ENCODE data around the gene THBD.

THBD gene

DNA sequence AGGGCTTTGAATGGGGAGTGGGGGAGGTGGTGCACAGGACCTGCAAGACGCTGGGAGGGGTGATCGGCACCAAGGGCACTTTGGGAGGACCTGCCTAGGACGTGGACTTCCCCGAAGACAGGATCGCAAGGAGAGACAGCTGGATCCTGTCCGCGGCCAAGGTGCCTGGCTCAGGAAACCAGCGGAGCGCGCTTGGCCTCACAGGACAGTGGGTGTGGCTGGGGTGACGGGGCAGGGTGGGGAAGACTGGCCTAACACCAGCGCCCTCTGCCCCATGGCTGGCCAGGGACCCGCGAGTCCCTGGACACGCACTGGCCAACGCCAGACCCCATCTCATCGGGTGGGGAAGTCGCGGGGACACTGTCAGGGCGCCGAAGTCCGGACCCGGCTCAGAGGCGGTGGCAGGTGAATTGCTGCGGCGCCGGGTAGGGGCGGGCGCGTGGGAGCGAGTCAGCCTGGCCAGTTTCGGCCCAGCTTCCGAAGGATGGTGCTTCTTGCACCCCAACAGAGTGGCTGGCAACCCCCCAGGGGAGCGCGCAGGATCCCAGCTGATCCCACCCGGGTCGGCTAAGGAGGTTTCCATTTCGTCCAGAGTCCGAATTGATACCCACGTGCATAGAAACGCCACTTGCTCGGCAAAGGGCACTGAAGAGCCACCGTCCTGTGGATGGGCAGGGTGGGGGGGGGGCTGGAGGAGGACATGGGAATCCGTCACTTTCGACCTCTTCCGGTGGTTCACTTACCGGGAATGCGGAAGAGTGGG lies 785 bp upstream of the THBD start:
- peak; percentile 73 for DNase-seq (ENCODE audit: low read depth)
- TF ChIP-seq MYC (IDR thresholded peaks at IDR 0.05; ENCODE audit: low read depth, low read length) (peak; percentile 14; the same call in 1 of the 2 replicates), POLR2A (IDR thresholded peaks at IDR 0.05; ENCODE audit: extremely low read depth, insufficient read length) (peak; percentile 25)
- TF ChIP-seq, protein P1, sequence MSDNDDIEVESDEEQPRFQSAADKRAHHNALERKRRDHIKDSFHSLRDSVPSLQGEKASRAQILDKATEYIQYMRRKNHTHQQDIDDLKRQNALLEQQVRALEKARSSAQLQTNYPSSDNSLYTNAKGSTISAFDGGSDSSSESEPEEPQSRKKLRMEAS (IDR thresholded peaks at IDR 0.05; ENCODE audit: low read depth, low read length) = peak; percentile 54
- TF ChIP-seq, protein P2, sequence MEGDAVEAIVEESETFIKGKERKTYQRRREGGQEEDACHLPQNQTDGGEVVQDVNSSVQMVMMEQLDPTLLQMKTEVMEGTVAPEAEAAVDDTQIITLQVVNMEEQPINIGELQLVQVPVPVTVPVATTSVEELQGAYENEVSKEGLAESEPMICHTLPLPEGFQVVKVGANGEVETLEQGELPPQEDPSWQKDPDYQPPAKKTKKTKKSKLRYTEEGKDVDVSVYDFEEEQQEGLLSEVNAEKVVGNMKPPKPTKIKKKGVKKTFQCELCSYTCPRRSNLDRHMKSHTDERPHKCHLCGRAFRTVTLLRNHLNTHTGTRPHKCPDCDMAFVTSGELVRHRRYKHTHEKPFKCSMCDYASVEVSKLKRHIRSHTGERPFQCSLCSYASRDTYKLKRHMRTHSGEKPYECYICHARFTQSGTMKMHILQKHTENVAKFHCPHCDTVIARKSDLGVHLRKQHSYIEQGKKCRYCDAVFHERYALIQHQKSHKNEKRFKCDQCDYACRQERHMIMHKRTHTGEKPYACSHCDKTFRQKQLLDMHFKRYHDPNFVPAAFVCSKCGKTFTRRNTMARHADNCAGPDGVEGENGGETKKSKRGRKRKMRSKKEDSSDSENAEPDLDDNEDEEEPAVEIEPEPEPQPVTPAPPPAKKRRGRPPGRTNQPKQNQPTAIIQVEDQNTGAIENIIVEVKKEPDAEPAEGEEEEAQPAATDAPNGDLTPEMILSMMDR (IDR thresholded peaks at IDR 0.05; ENCODE audit: low read depth, low read length) = no peak
- peak overlapping the region; percentile 78 for H3K4me3 ChIP-seq (ENCODE audit: low read depth, low read length)

DNA sequence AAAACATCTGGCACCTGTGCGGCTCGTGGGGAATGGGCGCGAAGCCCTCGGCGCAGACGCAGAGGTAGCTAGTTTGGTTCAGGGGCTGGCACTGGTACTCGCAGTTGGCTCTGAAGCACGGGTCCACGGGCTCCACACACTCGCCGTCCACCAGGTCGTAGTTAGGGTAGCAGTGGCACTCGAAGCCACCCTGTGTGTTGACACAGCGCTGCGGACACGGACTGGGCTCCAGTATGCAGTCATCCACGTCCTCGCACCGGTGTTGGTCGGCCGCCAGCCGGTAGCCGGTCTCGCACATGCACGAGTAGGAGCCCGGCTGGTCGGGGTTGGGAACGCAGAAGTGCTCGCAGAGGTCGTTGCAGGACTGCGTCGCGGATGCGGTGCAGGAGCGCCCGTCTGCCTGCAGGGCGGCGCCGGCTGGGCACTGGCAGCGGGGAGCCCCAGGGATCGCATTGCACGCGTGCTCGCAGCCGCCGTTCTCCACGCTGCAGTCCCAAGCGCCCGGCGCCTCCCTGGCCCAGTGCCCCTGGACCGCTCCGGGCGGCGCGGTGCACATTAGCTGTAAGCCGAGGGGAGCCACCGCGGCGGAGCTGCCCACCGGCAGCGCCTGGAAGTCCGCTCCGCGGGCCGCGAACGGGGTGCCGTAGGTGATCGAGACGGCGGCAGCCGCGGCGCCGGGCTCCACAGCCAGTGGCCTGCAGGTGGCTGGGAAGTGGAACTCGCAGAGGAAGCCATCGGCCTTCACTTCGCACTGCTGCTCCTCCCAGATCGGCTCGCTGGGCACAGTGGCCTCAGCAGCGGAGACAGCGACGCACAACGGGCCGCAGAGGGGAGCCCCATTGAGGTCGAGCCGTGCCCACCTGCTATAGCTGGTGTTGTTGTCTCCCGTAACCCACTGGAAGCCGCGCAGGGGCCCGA lies 930 bp downstream of the THBD start:
- TF ChIP-seq, protein P2 (IDR thresholded peaks at IDR 0.05; ENCODE audit: low read depth, low read length) = peak; percentile 68
- TF ChIP-seq POLR2A (IDR thresholded peaks at IDR 0.05; ENCODE audit: extremely low read depth, insufficient read length) = no peak
- peak; percentile 89 for DNase-seq (ENCODE audit: low read depth)
- H3K4me3 ChIP-seq (ENCODE audit: low read depth, low read length) = peak overlapping the region; percentile 78

DNA sequence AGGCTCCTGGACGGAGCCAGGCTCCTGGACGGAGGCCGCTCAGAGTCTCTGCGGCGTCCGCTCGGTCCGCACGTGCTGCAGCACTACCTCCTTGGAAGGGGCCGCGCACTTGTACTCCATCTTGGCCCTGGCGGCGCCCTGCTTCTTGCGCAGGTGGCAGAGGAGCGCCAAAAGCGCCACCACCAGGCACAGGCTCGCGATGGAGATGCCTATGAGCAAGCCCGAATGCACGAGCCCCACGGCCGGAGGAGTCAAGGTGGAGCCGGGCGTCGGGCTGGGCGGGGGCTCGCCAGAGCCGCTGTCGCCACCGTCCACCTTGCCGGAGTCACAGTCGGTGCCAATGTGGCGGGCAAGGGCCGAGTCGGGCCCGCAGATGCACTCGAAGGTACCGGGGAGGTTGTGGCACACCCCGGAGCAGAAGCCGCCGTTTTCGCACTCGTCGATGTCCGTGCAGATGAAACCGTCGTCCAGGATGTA lies 1.7 kb downstream of the THBD start:
- peak overlapping the region; percentile 78 for H3K4me3 ChIP-seq (ENCODE audit: low read depth, low read length)
- TF ChIP-seq, protein P2 (IDR thresholded peaks at IDR 0.05; ENCODE audit: low read depth, low read length) = no peak
- TF ChIP-seq MYC (IDR thresholded peaks at IDR 0.05; ENCODE audit: low read depth, low read length) (no peak), POLR2A (IDR thresholded peaks at IDR 0.05; ENCODE audit: extremely low read depth, insufficient read length) (no peak)
- TF ChIP-seq, protein P1 (IDR thresholded peaks at IDR 0.05; ENCODE audit: low read depth, low read length) = no peak
- no peak for DNase-seq (ENCODE audit: low read depth)

DNA sequence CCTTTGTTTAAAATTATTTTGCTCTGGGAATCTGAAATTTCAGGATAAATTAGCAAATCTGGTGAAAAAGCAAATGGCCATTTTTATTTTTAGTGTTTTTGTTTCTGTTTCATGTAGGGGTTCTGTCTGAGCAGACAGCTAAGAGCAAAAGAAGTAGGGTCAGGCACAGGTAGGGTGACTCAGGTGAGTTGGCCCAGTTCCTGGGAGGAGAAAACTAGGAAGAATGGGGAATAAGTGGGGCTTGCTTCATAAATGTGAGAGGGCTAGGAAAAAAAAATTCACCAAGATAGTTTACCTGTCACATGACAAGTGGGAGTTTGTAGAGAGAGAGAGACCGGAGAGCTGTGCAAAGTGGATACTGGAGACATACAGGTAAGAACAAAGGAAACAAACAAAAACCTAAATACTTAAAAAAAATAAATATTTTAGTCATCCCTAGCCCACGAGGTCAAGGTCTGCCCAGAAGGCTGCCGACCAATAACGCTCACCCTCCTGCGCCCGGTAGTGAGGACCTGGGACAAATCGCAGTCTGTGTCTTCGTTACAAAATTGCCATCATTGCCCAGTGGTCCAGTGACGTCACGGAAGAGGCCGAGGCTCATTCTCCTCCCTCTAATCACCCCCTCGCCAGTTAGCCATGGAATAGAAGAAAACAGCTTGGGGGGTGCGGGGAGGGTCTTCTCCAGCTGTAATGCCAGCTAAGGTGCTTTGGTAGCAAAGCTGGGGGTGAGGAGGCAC lies 2.3 kb downstream of the THBD start:
- no peak for DNase-seq (ENCODE audit: low read depth)
- H3K4me3 ChIP-seq (ENCODE audit: low read depth, low read length) = no peak overlapping the region
- no peak for TF ChIP-seq POLR2A (IDR thresholded peaks at IDR 0.05; ENCODE audit: extremely low read depth, insufficient read length)
- TF ChIP-seq, protein P1 (IDR thresholded peaks at IDR 0.05; ENCODE audit: low read depth, low read length) = no peak

DNA sequence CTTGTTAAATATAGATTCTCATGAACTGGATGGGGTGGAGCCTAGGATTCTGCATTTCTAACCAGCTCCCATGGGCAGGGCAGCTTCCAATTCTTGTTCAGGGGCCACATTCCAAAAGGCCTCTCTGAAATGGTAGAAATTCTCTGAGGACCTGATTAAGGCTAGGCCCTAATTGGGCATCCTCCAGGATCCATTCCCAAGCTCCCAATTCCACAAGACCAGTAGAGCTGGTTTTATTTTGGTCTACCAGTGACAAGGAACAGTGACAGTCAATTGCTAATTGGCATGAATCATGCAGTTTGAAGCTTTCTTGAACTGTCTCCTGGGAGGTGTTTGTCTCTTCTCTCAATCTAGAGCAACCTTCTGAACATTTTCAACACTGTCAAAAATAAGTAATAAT lies 3.0 kb downstream of the THBD start:
- TF ChIP-seq, protein P1 (IDR thresholded peaks at IDR 0.05; ENCODE audit: low read depth, low read length) = no peak
- no peak for TF ChIP-seq MYC (IDR thresholded peaks at IDR 0.05; ENCODE audit: low read depth, low read length)
- TF ChIP-seq, protein P2 (IDR thresholded peaks at IDR 0.05; ENCODE audit: low read depth, low read length) = no peak
- TF ChIP-seq POLR2A (IDR thresholded peaks at IDR 0.05; ENCODE audit: extremely low read depth, insufficient read length) = no peak
- peak; percentile 49 for DNase-seq (ENCODE audit: low read depth)
- H3K4me3 ChIP-seq (ENCODE audit: low read depth, low read length) = no peak overlapping the region

Data from NB4 (cell line).